HG03039 (cell line): ENCODE measurements around the gene SPINK9.

Source experiments
- ATAC-seq: cut with Tn5 transposase; IDR thresholded peaks from one replicate; pipeline ENCODE4 v1.9.1; 2021; ENCODE audit warnings: mild to moderate bottlenecking, moderate library complexity; ENCODE audit not compliant: unreplicated experiment

Gene SPINK9

DNA sequence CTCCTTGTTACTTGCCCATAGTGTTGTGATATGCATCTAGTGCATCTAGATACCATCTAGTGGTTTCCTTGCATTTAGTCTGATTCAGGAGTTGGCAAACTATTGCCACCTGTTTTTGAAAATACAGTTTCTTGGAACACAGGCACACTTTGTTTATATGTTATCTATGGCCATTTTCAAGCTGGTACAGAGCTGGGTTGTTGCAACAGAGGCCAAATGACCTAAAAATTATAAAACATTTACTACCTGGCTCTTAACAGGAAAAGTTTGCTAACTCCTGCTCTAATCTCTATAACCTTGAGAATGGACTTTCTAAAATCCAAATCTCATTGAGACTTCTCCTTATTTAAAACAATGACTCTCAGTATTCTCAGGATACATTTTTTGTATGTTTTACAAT is 29.0 kb downstream of the SPINK9 start:
- ATAC-seq: no peak

DNA sequence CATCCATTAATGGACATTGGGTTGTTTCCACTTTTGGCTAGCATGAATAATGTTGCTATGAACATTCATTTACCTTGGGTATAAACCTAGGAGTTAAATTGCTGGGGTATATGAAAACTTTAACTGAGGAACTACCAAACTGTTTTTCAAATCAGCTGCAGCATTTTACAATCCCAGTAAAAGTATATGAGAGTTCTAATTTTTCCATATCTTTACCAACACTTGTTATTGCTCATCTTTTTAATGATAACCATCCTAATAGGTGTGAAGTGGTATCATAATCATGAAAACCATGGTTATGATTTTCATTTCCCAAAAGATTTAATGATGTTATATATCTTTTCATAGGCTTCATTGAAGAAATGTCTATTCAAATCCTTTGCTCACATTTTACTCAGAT is 32.9 kb downstream of the SPINK9 start:
- no peak for ATAC-seq

DNA sequence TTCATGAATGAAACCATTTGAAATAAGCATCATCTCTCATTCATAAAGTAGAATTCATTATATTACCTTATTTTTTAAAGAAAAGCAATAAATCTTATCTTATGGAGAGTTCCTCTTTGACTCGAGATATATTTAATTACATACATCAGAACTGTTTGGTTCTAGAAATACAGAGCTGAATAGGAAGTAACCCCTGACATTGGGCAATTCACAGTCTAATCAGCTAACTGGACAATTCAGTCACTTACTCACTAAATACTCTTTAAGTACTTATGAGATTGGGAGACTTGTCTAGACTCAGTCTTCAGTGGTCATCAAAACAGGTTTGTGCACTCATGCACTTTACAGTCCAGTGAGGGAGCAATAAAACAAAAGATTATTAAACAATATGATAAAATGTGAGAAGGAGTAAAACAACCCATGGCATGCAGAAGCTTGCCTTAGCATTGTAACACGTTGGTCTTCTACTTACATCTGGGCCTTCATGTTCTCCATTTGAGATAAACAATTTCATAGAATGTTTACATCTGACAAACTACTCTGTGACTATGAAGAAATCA is 36.9 kb downstream of the SPINK9 start:
- ATAC-seq: no peak

DNA sequence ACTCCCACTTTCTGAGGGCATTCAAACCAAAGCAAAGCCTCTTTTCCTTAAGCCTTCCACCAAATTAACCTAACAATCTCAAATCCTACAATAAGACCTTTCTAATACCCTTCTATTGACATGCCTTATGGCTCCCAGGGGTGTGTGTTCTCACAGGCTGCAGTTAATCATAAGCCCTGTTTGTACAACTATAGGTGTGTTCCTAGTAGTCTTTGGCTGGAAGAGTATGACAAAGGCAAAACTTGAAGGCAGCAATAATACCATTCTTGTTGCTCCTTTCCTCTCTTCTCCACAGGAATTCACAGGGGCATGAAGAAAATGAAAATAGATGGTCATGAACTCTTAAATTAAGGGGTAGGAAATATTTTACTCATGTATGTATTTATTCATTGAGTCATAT is 37.5 kb downstream of the SPINK9 start:
- no peak for ATAC-seq

DNA sequence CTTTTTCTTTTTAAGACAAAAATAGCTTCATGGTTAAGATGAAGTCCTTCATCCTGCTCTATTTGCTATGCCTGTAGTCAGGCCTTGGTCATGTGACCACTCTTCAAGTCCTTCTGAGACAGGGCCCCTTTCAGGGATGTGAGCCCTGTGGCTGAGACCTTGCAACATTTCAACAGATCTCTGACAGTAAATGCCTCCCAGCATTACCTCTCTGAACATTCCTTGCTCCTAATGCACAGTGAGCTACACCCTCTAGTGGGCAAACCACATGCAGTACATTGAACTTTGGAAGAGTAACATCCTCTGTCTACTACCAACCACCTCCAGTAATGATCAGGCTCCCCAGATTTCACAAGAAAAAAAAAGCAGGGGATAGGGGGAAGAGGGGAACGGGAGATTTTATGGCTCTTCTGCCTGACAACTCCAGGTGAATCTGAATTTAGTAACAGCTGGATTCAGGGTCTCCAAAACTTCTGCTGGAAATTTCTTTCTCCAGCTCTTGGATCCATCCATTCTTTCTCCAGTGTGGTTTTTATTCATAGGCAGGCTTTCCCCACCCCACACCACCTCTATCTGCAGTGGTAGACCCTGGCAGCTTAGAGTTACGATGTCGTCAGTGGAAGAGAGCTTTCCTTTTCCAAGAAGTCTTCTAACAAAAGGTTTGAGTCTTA is 39.5 kb downstream of the SPINK9 start:
- peak; percentile 95 for ATAC-seq

DNA sequence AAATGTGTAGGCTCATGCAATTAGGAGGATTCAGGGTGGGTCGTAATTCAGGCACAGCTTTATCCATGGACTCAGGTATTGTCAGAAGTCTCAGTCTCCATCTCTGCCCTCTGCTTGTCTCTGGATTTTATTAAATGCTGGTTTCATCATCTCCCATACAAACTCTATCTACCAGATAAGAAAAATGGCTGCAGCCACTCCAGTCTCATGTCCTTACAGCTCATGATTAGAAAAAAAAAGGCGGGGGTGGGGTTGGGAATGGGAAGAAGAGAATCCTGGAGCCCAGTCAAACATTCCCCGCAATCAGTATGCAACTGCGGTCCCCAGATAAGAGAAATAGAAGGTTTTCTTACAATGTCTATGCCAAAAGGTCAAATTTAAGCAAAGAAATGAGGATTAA is 40.8 kb downstream of the SPINK9 start:
- ATAC-seq: no peak

DNA sequence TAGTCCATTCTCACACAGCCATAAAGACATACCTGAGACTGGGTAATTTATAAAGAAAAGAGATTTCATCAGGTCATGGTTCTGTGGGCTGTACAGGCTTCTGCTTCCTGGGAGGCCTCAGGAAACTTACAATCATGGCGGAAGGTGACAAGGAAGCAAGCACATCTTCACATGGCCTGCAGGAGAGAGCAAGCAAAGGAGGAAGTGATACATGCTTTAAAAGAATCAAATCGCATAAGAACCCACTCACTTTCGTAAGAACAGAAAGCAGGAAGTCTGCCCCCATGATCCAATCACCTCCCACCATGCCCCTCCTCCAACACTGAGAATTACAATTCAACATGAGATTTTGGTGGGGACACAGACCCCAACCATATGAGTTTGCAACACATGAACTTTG is 43.3 kb downstream of the SPINK9 start:
- no peak for ATAC-seq

DNA sequence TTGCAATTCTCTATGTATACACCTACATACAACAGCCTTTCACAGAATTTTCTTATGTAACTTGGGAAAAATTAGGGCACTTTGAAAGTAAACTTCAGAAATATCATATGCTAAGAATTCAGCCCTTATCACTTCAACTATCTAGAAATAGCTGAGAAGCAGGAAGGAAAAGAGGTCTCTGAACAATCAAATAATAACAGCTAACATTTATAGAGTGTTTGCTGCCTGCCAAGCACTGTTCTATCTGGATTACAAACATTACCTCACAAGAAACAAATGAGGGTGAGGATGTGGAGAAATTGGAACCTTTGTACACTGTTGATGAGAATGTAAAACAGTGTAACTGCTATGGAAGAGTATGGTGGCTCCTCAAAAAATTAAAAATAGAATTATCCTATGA is 44.0 kb downstream of the SPINK9 start:
- no peak for ATAC-seq

DNA sequence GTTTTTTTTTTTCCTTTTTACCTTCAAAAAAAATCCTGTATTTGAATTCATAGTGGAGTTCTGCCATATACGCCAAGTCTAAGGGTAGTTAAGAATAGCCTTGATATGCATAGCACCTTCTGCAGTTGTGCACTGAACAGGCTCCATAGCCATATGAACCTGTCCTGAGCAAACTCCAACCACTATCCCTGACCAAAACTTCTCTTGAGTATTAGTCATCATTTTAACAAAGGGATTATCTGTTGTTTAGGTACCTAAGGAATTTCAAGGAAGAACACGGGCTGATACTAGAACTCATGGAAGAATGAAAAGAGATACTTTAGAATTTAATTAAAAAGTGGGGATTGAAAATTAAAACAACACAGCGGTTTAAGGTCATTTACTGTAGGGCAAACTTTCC is 46.5 kb downstream of the SPINK9 start:
- ATAC-seq: no peak

DNA sequence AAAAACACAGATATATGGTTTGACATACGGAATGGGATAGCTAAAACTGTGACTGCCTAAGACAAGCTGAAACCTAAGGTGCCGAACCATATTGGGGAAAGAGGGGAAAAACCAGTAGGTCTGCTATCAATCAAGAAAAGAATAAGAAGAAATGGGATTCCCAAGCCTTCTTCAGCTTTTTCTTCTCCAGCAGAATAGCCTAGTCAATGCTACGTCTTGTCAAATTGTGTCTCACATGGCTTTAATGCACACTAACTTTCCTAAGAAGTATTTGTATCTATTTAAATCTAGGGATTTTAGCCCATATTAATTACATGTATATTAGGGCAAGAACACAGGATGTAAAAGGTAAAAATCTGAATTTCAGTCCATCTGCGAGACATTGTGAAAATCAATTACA is 47.6 kb downstream of the SPINK9 start:
- ATAC-seq: no peak

DNA sequence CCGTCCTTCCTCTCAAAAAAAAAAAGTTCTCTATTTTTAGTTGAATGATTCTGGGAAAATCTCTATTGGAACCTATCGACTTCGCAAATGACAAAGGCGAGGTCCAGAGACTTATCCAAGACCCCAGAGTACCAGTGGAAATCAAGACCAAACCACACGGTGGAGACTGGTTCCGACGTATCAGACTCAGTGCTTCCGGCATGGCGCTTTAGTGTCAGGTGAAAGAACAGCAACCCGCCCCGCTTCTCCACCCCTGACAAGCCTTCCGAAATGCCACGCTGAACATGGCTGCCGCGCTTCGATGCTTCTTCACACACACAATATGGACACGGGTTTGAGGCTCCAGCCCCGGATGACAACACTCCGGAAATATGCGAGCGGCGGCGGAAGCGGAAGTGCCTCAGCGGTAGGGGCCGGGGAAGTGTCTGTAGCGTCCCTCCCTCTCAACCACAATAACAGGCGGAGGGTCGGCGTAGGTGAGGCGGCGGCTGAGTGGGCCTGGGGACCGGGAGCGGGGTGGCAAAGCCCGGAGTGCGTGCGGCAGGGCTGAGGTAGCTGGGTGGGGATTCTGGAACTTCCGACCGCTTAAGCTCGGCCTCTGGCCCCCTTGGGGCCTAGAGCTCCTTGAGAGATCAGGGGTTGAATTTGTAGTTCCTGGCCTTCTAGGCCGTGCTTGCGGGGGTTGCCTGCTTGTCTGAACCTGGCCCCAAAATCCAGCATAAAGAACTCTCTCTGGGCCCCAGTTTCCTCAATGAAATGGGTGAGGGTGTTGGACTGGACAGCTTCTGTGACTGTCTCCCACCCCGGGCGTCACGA is 48.4 kb downstream of the SPINK9 start, which contains the start of gene FBXO38:
Gene FBXO38 (plus strand): TSS at position 395 of the 816 bp plus-strand sequence. CDS start 10,819 bp downstream, outside the sequence.
- ATAC-seq: peak; percentile 98

DNA sequence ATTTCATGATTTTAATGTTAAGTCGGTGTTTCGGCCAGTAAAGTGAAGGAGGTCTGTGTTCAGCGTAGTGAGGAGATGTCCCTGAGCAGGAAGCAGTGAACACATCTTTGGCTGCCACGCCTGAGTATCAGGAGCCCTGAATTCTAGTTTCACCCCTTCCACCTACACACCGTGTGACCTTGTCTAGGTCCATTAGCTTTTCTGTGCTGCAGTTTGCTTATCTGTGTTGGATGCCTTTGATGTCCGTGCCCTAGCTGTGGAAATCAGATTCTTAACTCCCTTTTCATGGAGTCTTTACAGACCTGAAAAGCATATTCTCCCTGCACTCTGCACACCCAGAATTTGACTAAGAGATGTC is 49.0 kb downstream of the SPINK9 start:
- ATAC-seq: peak; percentile 19

DNA sequence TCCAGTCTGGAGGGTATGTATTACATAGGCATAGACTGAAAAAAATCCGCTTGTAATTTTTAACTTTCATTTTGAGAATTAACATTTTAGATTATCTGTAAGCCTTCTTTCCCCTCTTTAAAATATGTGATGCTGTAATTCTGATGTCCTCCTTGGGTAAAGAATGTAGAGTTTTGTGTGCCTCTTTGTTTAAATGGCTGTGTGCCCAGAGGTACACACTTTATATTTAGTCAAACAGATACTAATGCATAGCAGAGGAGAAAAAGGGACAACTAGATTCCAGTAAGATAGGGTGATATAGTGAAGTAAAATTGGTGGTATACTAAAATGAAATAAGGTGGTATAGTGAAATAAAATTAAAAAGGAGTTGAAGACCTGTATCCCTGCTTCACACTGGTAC is 49.7 kb downstream of the SPINK9 start:
- no peak for ATAC-seq

DNA sequence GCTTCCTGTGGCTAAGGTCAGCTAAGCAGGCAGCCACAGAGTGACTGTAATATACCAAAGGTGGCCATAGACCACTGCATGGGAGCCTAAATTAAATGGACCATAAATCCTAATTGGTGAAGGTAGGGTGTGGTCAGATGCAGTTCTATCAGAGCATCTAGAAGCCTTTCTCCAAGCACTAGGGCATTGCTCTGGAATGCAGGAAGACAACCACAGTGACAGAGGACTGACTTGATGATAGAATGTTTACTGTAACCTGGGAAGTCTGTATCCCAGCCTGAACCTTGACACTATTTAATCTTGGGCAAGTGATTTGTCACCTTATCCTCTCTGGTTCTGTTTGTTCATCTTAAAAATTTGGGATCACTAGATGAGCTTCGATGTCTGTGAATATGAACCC is 50.7 kb downstream of the SPINK9 start:
- no peak for ATAC-seq

DNA sequence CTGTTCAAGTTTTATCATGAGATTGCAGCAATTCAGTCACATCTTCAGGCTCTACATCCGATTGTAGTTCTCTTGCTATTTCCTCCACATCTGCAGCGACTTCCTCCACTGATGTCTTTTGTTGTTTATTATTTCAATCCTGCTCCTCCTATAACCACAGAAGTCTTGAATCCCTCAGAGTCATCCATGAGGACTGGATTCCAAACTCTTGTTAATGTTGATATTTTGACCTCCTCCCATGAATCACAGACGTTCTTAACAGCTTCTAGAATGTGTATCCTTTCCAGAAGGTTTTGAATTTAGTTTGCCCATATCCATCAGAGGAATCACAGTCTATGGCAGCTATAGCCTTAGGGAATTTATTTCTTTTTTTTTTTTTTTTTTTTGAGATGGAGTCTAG is 52.0 kb downstream of the SPINK9 start:
- ATAC-seq: no peak

DNA sequence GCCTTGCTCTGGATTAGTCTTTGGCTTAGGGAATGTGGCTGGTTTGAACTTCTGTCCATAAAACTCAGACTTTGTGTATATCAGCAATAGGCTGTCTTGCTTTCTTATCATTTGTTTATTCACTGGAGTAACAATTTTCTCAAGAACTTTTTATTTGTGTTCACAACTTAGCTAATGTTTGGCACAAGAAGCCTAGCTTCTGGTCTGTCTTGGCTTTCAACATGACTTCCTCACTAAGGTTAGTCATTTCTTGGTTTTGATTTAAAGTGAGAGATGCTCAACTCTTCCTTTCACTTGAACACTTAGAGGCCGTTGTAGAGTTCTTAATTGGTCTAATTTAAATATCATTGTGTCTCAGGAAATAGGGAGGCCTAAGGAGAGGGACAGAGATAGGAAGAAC is 53.3 kb downstream of the SPINK9 start:
- ATAC-seq: no peak
